Measurements from ENCODE around the gene PIK3R6. TPM values are rescaled to one million over a fixed set of nuclear protein-coding genes. Genes with fewer than 3 reads are reported as not detected.

PIK3R6 gene
- total RNA-seq, 4 donors from 2014 or later, result 0.52 to 2.5 (median 1.1) TPM

DNA sequence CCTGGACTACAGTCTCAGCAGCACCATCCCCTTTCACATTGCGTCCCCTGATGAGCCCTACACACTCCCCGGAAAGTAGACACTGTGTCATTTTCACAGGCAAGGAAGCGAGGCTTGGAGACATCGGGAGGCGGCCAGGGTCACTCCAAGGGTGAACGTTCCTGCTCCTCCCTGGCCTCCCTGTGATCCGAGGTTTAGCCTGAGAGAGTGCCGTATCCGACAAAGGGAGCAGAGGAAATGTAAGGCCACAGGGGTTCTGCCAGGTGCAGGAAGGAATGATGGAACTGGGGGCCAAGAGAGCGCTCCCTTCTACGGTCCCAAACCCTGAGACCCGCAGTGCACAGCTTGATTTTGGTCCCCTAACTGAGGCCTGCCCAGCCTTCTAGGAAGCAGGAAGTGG is 8.0 kb upstream of the PIK3R6 start:
- intact Hi-C loops (cut with DNase I; ENCODE audit: low total_unique reads), result no loop called here
- H3K4me3 ChIP-seq (ENCODE audit: low read depth, poor library complexity, severe bottlenecking), result no peak overlapping the region
- no peak for TF ChIP-seq POLR2A (IDR thresholded peaks at IDR 0.05)
- TF ChIP-seq, protein P1, sequence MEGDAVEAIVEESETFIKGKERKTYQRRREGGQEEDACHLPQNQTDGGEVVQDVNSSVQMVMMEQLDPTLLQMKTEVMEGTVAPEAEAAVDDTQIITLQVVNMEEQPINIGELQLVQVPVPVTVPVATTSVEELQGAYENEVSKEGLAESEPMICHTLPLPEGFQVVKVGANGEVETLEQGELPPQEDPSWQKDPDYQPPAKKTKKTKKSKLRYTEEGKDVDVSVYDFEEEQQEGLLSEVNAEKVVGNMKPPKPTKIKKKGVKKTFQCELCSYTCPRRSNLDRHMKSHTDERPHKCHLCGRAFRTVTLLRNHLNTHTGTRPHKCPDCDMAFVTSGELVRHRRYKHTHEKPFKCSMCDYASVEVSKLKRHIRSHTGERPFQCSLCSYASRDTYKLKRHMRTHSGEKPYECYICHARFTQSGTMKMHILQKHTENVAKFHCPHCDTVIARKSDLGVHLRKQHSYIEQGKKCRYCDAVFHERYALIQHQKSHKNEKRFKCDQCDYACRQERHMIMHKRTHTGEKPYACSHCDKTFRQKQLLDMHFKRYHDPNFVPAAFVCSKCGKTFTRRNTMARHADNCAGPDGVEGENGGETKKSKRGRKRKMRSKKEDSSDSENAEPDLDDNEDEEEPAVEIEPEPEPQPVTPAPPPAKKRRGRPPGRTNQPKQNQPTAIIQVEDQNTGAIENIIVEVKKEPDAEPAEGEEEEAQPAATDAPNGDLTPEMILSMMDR (IDR thresholded peaks at IDR 0.05), result no peak
- no peak for DNase-seq (ENCODE audit: low spot score in 2 of 2)
- 91% methylated on average over 12 of the region's 12 CpGs for WGBS, 2 donors

DNA sequence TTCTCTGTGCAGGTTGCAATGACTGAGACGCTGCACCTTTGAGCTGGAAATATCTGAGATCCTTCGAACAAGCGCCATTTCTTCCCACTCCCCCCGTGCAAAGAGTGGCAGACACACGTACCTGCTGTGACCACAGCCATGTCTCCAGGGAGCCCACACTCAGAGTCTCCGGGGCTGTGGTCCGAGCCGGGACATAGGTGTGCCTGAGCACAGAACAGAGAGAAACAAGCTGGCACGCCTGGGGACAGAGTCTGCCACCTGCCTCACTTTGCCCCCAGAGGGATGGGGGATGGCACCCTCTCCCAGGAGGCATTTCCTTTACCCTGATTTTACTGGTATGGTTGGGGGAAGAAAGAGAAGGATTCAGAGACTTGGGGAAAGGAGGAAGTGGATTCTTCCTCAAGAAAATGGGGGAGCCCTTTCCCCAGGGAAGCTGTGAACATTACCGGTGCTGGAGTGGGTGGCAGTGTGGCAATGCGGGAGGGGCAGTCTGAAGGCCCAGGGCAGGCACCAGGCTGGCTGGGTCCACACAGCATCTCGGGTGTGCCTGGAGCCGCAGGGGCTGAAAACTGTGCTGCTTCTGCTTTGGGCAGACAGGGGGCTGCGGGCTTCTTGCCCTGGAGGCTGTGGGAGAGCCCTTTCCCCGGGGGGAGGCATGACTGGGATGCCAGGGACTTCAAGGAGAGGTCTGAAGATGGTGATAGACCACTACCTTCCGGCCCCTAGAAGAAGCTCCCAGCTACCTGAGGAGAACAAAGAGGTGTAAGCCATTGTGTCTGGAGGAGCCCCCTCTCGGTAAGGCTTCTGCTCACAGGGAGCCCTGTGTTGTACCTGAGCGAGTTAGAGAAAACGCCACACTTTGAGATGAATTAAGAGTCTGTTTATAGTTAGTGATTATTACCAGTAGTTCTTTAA is 6.6 kb upstream of the PIK3R6 start:
- WGBS, 2 donors, result 56 to 62% methylated on average over 19 of the region's 19 CpGs
- DNase-seq (ENCODE audit: low spot score in 2 of 2), result no peak
- no peak for TF ChIP-seq POLR2A (IDR thresholded peaks at IDR 0.05)
- TF ChIP-seq, protein P1 (IDR thresholded peaks at IDR 0.05), result no peak
- H3K4me3 ChIP-seq (ENCODE audit: low read depth, poor library complexity, severe bottlenecking), result no peak overlapping the region
- intact Hi-C loops (cut with DNase I; ENCODE audit: low total_unique reads), result no loop called here

DNA sequence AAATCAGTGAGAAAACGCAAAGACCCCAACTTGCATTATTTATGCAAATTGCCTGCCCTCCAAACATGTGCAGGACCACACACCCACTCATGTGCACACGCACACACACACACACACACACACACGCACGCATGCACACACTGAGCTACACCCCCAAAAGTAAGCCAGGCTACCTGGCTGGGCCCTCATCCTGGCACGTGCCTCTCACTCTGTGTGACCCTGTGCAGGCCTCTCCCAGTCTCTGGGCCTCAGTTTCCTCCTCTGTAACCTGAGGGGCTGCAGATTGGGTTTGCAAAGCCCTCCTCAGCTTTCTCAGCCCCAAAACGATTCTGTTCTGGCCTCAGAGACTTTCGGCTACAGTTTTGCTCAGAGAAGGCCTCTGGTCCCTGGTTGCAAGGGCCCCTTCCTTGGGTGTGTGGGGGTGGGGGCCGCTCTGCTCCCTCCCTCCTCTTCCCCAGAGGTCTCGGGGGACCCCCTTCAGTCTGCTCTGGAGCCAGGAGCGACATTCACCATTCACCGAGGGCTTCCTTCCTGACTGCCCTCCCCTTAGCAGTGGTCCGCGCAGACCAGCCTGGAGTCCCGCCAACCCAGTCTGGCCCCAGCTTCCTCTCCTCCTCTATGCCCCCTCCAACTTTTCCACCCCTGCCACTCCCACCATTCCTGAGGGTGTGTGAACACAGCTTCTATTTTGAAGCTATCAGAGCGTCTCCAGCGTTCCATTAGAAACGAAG is 5.4 kb upstream of the PIK3R6 start:
- intact Hi-C loops (cut with DNase I; ENCODE audit: low total_unique reads), result no loop called here
- TF ChIP-seq, protein P1 (IDR thresholded peaks at IDR 0.05), result no peak
- no peak for TF ChIP-seq POLR2A (IDR thresholded peaks at IDR 0.05)
- H3K4me3 ChIP-seq (ENCODE audit: low read depth, poor library complexity, severe bottlenecking), result no peak overlapping the region
- no peak for DNase-seq (ENCODE audit: low spot score in 2 of 2)
- 57 to 62% methylated on average over 17 of the region's 17 CpGs for WGBS, 2 donors

DNA sequence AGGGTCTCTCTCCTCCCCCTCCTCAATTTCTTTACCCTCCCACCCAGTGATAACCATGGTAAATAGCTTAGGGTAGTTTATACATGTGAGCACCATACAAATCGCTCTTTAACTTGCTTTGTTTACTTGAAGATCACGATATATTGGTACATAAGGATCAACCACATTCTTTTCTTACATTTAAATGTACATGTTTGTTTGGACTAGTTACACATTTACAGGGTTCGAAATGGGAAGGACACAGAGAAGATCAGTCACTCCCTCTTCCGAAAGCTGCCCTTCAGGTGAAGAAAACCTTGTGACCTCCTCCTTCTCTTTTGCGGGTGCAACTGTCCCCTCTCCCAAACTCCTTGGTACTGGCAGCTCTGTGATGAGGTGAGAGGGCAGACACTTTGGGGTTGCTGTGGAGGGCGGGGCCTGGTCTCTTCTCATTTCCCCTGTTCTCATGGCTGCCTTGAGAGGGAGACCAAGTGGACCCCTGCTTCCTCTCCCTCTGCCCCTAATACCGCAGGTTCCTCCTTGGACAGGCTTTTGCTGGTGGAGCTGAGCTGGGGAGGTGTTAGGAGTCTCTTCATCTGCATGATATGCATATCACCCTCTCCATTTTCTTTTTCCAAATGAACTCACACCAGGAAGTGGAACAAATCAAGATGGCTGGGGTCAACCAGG is 4.7 kb upstream of the PIK3R6 start:
- no peak overlapping the region for H3K4me3 ChIP-seq (ENCODE audit: low read depth, poor library complexity, severe bottlenecking)
- 83 to 88% methylated on average over 7 of the region's 7 CpGs for WGBS, 2 donors
- intact Hi-C loops (cut with DNase I; ENCODE audit: low total_unique reads), result no loop called here
- DNase-seq (ENCODE audit: low spot score in 2 of 2), result no peak
- TF ChIP-seq, protein P1 (IDR thresholded peaks at IDR 0.05), result no peak
- TF ChIP-seq POLR2A (IDR thresholded peaks at IDR 0.05), result no peak

DNA sequence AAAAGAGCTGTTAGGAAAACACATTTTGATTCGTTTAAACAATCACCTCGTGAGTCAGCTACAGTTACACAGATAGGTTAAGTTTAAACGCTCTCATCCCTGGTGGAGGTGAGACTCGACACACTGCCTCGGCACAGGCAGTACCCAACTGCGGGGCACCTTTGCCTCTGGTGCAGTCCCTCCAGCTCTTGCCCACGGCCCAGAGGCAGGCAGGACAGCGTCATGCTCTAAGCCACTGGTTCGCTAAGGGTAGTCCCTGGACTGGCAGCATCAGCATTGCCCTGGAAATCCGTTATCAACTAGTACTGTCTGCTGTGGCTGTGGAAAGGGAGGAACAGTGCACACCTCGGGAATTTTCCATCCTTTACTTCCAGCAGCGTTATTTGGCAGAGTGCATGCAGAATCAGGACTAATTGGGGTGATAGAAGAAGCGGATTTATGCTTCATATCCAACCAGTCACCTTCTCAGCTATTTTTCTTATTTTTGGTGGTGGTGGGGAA is 3.7 kb upstream of the PIK3R6 start:
- intact Hi-C loops (cut with DNase I; ENCODE audit: low total_unique reads), result no loop called here
- H3K4me3 ChIP-seq (ENCODE audit: low read depth, poor library complexity, severe bottlenecking), result no peak overlapping the region
- TF ChIP-seq, protein P1 (IDR thresholded peaks at IDR 0.05), result no peak
- TF ChIP-seq POLR2A (IDR thresholded peaks at IDR 0.05), result no peak
- WGBS, 2 donors, result 80 to 82% methylated on average over 13 of the region's 13 CpGs
- no peak for DNase-seq (ENCODE audit: low spot score in 2 of 2)
